Natural killer cell (primary cell): ENCODE measurements around the gene RAD51. TPM values are rescaled to one million over a fixed set of nuclear protein-coding genes. Genes with fewer than 3 reads are reported as not detected.

ENCODE experiments used
- ATAC-seq, 3 donors: fragments of 150-1000 bp in 2 of 3; fragments of 200-7000 bp in 1 of 3; cut with Tn5 transposase; 1 replicate in 1 of 3; 2 replicates in 2 of 3; pipeline ENCODE4 v1.10.0; 2021; ENCODE audit warnings: mild to moderate bottlenecking in 2 of 3, moderate library complexity in 2 of 3
- DNase-seq, 2 donors: peaks; one replicate each; pipeline versions ENCODE4 v3.0.0 to v3.0.0-alpha.2; 2013 to 2021; ENCODE audit warnings: mixed read lengths in 1 of 2
- H3K27ac ChIP-seq: one replicate; pipeline ENCODE4 v1.5.1; 2013; ENCODE audit warnings: mild to moderate bottlenecking, low read length
- H3K27me3 ChIP-seq: one replicate; pipeline ENCODE4 v1.6.1; 2013; ENCODE audit warnings: low read length; ENCODE audit not compliant: control insufficient read depth, insufficient read depth
- H3K36me3 ChIP-seq: one replicate; pipeline ENCODE4 v1.6.1; 2013; ENCODE audit warnings: low read length; ENCODE audit not compliant: control insufficient read depth, insufficient read depth
- H3K4me1 ChIP-seq: one replicate; pipeline ENCODE4 v1.6.1; 2013; ENCODE audit warnings: low read length; ENCODE audit not compliant: control insufficient read depth, insufficient read depth
- H3K4me3 ChIP-seq: one replicate; pipeline ENCODE4 v1.5.1; 2013; ENCODE audit warnings: low read length
- H3K9me3 ChIP-seq: one replicate; pipeline ENCODE4 v1.6.1; 2013; ENCODE audit warnings: low read length; ENCODE audit not compliant: control insufficient read depth, insufficient read depth
- H3K27ac Mint-ChIP-seq, 2 donors: one replicate each; pipeline ENCODE4 v1.8.0; 2022; ENCODE audit warnings: mild to moderate bottlenecking in 2 of 2, mixed read lengths in 2 of 2, moderate library complexity in 1 of 2
- H3K27me3 Mint-ChIP-seq, 2 donors: one replicate each; pipeline ENCODE4 v1.8.0; 2022; ENCODE audit warnings: low read depth in 2 of 2, mixed read lengths in 2 of 2
- H3K36me3 Mint-ChIP-seq: one replicate; pipeline ENCODE4 v1.8.0; 2022; ENCODE audit warnings: mixed read lengths
- H3K4me1 Mint-ChIP-seq, 2 donors: one replicate each; pipeline ENCODE4 v1.8.0; 2022; ENCODE audit warnings: mixed read lengths in 2 of 2
- H3K4me3 Mint-ChIP-seq: one replicate; pipeline ENCODE4 v1.8.0; 2022; ENCODE audit warnings: mild to moderate bottlenecking, moderate library complexity, mixed read lengths
- H3K9me3 Mint-ChIP-seq, 2 donors: one replicate each; pipeline ENCODE4 v1.8.0; 2022; ENCODE audit warnings: mixed read lengths in 2 of 2
- WGBS: methylation state at CpG from one replicate; pipeline ENCODE4 v1.1.7; 2013; ENCODE audit warnings: missing lambda C conversion rate; ENCODE audit not compliant: insufficient coverage; 5-methylcytosine and 5-hydroxymethylcytosine counted together
- intact Hi-C: fragments of 100-400 bp; cut with micrococcal nuclease; formaldehyde crosslinking; loops from one replicate; pipeline ENCODE4 v1.14.2; 2022
- total RNA-seq, 4 donors: library from RNA; stranded (reverse); fragments of 120-200 nt in 1 of 4; gene quantifications; one replicate each; pipeline versions ENCODE4 v1.2.3 to v1.2.4, GENCODE V29; 2013 to 2022
- TF ChIP-seq, protein P1 (sequence below): fragments of 200-600 bp; IDR thresholded peaks from one replicate; pipeline ENCODE4 v1.8.0; 2022; ENCODE audit warnings: antibody characterized with exemption

RAD51 gene
- total RNA-seq, 3 donors from 2014 or later (not counting 1 experiment from before 2014, with no cell fraction given), result 1.2 to 5.0 (median 4.0) TPM

- no peaks in the 10 kb centered on the region for H3K36me3 Mint-ChIP-seq
- DNase-seq (no peak), ATAC-seq (no peak)
- H3K36me3 ChIP-seq, result no peaks in the 10 kb centered on the region
- H3K27me3 ChIP-seq, result no peaks in the 10 kb centered on the region
- H3K27ac Mint-ChIP-seq, result no peak overlapping the region
- intact Hi-C loops, result no loop called here
- peaks cover 0 to 9% of the 10 kb centered on the region in 2 donors for H3K4me1 Mint-ChIP-seq
- no peaks in the 10 kb centered on the region for H3K9me3 Mint-ChIP-seq
- no peak overlapping the region for H3K4me3 ChIP-seq
- H3K4me3 Mint-ChIP-seq, result no peak overlapping the region
- no peak overlapping the region for H3K27ac ChIP-seq
- no peaks in the 10 kb centered on the region for H3K4me1 ChIP-seq
- TF ChIP-seq, protein P1, sequence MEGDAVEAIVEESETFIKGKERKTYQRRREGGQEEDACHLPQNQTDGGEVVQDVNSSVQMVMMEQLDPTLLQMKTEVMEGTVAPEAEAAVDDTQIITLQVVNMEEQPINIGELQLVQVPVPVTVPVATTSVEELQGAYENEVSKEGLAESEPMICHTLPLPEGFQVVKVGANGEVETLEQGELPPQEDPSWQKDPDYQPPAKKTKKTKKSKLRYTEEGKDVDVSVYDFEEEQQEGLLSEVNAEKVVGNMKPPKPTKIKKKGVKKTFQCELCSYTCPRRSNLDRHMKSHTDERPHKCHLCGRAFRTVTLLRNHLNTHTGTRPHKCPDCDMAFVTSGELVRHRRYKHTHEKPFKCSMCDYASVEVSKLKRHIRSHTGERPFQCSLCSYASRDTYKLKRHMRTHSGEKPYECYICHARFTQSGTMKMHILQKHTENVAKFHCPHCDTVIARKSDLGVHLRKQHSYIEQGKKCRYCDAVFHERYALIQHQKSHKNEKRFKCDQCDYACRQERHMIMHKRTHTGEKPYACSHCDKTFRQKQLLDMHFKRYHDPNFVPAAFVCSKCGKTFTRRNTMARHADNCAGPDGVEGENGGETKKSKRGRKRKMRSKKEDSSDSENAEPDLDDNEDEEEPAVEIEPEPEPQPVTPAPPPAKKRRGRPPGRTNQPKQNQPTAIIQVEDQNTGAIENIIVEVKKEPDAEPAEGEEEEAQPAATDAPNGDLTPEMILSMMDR, result no peak
- H3K9me3 ChIP-seq, result no peaks in the 10 kb centered on the region
- WGBS, result 100% methylated on average over 1 of the region's 2 CpGs
- no peaks in the 10 kb centered on the region for H3K27me3 Mint-ChIP-seq
Measured at GRCh38 chr15:40714144-40714543, 19.2 kb downstream of the RAD51 start.

DNA sequence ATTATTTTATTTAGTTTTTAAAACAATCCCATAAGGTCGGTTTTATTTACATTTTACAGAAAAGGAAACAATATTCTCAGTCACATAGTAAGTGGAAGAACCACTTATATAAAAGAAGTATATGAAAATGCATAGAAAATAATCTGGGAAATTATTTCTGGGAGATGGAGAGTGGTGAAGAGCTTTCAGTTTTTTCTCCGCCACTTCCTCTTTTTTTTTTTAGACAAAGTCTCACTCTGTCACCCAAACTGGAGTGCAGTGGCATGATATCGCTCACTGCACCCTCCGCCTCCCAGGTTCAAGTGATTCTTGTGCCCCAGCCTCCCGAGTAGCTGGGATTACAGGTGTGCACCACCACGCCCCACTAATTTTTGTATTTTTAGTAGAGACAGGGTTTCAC lies 21.2 kb downstream of the RAD51 start:
- no peaks in the 10 kb centered on the region for H3K27me3 Mint-ChIP-seq
- TF ChIP-seq, protein P1, result no peak

GRCh38 chr15:40721701-40722100 lies 26.7 kb downstream of the RAD51 start:
- intact Hi-C loops, result no loop called here
- no peak overlapping the region for H3K27ac Mint-ChIP-seq
- Histone ChIP-seq H3K9me3 (no peaks in the 10 kb centered on the region), H3K27ac (no peak overlapping the region), H3K27me3 (no peaks in the 10 kb centered on the region), H3K4me3 (no peak overlapping the region), H3K4me1 (no peaks in the 10 kb centered on the region), H3K36me3 (no peaks in the 10 kb centered on the region)
- H3K27me3 Mint-ChIP-seq, result no peaks in the 10 kb centered on the region
- H3K4me3 Mint-ChIP-seq, result no peak overlapping the region
- H3K9me3 Mint-ChIP-seq, result no peaks in the 10 kb centered on the region
- DNase-seq (no peak), ATAC-seq (no peak)
- 100% methylated on average over 1 of the region's 1 CpG for WGBS
- no peaks in the 10 kb centered on the region for H3K4me1 Mint-ChIP-seq
- TF ChIP-seq, protein P1, result no peak
- H3K36me3 Mint-ChIP-seq, result no peaks in the 10 kb centered on the region

More for the DNA sequence above, 21.2 kb downstream of the RAD51 start:
- no peak for ATAC-seq
- no peak for DNase-seq
- Histone ChIP-seq H3K27ac (no peak overlapping the region), H3K36me3 (no peaks in the 10 kb centered on the region), H3K27me3 (no peaks in the 10 kb centered on the region), H3K4me1 (no peaks in the 10 kb centered on the region), H3K9me3 (no peaks in the 10 kb centered on the region), H3K4me3 (no peak overlapping the region)
- Mint-ChIP-seq H3K36me3 (no peaks in the 10 kb centered on the region), H3K27ac (no peak overlapping the region), H3K9me3 (no peaks in the 10 kb centered on the region), H3K4me3 (no peak overlapping the region), H3K4me1 (peaks cover 0 to 4% of the 10 kb centered on the region in 2 donors)
- WGBS, result 91% methylated on average over 5 of the region's 6 CpGs
- intact Hi-C loops, result no loop called here

DNA sequence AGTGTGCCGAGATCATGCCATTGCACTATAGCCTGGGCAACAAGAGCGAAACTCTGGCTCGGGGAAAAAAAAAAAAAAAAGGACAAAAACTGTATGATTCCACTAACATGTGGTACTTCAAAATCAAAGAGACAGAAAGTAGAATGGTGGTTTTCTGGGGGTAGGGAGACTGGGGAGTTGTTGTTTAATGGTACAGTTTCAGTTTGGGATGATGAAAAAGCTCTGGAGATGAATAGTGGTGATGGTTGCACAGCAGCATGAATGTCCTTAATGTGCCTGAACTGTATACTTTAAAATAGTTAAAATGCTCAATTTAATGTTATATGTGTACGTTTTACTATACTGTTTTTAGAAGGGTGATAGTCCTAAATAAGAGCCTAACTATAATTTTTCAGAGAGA lies 27.4 kb downstream of the RAD51 start:
- WGBS, result 96% methylated on average over 3 of the region's 4 CpGs
- no peaks in the 10 kb centered on the region for H3K9me3 Mint-ChIP-seq
- no peak overlapping the region for H3K27ac ChIP-seq
- H3K27ac Mint-ChIP-seq, result no peak overlapping the region
- H3K4me1 ChIP-seq, result no peaks in the 10 kb centered on the region
- H3K4me3 ChIP-seq, result no peak overlapping the region
- TF ChIP-seq, protein P1, result no peak
- H3K4me1 Mint-ChIP-seq, result no peaks in the 10 kb centered on the region
- no peaks in the 10 kb centered on the region for H3K36me3 Mint-ChIP-seq
- no peaks in the 10 kb centered on the region for H3K36me3 ChIP-seq
- DNase-seq (no peak), ATAC-seq (no peak)
- H3K4me3 Mint-ChIP-seq, result no peak overlapping the region
- H3K27me3 Mint-ChIP-seq, result no peaks in the 10 kb centered on the region
- H3K27me3 ChIP-seq, result no peaks in the 10 kb centered on the region
- intact Hi-C loops, result no loop called here
- no peaks in the 10 kb centered on the region for H3K9me3 ChIP-seq
